Fibroblast of villous mesenchyme (primary cell): ENCODE data around the gene KRT36. TPM values are rescaled to one million over a fixed set of nuclear protein-coding genes. Genes with fewer than 3 reads are reported as not detected.

Source experiments
- DNase-seq: peaks from one replicate; pipeline ENCODE4 v3.0.0-alpha.2; 2010; ENCODE audit warnings: low read depth
- H3K4me3 ChIP-seq: 2 replicates; pipeline ENCODE4 v1.5.1; 2011; ENCODE audit warnings: low read depth, mild to moderate bottlenecking, low read length
- small RNA-seq: library from RNA; depleted of rRNA; stranded (forward); fragments of <200 nt; gene quantifications from one replicate; pipeline ENCODE3, GENCODE V24; 2012
- total RNA-seq: library from RNA; depleted of rRNA; stranded (reverse); fragments of >200 nt; gene quantifications from 2 replicates; pipeline ENCODE4 v1.2.3, GENCODE V29; 2012
- TF ChIP-seq, protein P1 (sequence below): IDR thresholded peaks from 2 replicates; pipeline ENCODE4 v1.5.1; 2012; ENCODE audit warnings: low read depth, mild to moderate bottlenecking, low read length; ENCODE audit not compliant: insufficient read depth

The KRT36 gene
- total RNA-seq, 1 donor, result under 0.01 TPM

DNA sequence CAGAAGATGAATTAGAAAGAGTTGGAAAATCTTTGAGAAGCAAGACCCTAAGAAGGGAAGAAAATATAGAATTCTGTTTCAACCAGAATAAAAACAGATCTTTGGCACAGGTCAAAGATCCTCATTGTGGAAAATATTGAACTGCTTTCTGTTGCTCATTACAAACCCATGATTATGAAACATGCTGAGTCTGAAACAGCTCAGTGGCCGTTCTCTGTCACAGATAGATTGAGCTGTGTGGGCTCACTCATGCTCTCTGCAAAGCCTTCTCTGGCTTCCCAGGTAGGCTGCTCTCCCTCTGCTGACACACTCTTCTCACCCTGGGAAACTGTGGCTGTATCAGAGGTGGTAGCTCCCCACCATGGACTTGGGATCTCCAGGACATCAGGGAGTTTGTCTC, 45.5 kb downstream of the KRT36 start:
- TF ChIP-seq, protein P1, sequence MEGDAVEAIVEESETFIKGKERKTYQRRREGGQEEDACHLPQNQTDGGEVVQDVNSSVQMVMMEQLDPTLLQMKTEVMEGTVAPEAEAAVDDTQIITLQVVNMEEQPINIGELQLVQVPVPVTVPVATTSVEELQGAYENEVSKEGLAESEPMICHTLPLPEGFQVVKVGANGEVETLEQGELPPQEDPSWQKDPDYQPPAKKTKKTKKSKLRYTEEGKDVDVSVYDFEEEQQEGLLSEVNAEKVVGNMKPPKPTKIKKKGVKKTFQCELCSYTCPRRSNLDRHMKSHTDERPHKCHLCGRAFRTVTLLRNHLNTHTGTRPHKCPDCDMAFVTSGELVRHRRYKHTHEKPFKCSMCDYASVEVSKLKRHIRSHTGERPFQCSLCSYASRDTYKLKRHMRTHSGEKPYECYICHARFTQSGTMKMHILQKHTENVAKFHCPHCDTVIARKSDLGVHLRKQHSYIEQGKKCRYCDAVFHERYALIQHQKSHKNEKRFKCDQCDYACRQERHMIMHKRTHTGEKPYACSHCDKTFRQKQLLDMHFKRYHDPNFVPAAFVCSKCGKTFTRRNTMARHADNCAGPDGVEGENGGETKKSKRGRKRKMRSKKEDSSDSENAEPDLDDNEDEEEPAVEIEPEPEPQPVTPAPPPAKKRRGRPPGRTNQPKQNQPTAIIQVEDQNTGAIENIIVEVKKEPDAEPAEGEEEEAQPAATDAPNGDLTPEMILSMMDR, result no peak

DNA sequence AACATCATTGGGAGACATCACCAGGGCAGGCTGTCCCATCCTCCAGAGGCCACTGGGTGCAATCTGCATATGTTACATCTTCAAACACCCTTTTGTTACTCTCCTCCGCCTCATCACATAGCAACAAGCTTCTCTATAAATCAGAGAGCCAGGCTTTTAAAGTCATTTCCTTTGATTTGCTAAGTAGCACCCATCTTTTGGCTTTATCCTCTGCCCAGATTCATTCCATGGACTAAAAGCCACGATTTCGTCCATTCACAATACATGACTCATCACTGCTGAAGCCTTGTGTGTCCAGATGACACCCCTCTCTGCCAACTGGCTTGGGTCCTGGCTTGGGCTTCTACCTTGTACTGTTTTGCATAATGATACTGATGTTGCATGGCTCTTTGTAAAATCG, 47.0 kb downstream of the KRT36 start:
- TF ChIP-seq, protein P1, result no peak
- H3K4me3 ChIP-seq, result no peak overlapping the region
- peak; percentile 61 for DNase-seq

More for the DNA sequence above, 45.5 kb downstream of the KRT36 start:
- DNase-seq, result no peak
- H3K4me3 ChIP-seq, result no peak overlapping the region

DNA sequence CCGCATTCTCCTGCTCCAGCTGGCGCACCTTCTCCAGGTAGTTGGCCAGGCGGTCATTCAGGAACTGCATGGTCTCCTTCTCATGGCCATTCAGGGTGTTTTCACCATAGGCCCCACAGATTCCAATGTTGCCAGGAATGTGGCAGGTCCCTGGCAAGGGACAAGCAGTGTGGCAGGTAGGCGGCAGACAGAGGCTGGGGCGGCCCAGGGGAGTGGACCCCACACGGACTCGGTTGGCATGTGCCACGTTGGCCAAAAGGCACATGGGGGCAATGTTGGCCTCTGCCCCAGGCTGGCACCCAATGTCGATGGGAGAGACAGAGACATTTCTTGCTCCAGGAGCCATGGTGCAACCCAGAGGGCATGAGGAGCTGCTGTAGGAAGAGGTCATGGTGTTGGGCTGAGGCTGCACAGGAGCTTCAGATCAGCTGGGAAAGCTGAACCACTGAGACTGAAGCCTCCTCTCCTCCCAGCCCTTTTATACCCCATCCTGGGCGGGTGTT, 49.1 kb downstream of the KRT36 start, which contains the start of gene KRT38:
KRT38 (minus strand) TSS at position 453 of the 503 bp plus-strand sequence; CDS start at position 391, 62 bp downstream.
- TF ChIP-seq, protein P1, result no peak
- DNase-seq, result no peak
- no peak within 1 kb of the TSS for H3K4me3 ChIP-seq

DNA sequence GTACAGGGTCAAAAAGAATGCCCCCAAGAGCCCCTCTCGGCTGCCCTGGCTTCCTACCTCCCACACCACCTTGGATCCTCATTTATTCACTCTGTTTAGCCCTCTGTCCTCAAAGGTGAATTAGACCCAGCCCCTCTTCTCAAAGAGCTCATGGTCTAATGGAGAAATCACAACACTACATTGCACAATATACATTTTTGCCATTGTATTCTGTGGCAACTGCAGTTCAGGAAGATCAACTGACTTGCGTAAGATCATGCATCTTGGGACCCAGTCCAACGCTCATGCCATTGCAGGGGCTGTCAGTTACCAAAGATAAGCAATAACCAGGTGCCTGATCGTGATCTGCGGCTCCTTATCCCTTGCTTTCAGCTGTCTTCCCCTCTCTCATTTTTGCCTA, 50.3 kb downstream of the KRT36 start:
- no peak overlapping the region for H3K4me3 ChIP-seq
- TF ChIP-seq, protein P1, result no peak
- DNase-seq, result peak; percentile 26

DNA sequence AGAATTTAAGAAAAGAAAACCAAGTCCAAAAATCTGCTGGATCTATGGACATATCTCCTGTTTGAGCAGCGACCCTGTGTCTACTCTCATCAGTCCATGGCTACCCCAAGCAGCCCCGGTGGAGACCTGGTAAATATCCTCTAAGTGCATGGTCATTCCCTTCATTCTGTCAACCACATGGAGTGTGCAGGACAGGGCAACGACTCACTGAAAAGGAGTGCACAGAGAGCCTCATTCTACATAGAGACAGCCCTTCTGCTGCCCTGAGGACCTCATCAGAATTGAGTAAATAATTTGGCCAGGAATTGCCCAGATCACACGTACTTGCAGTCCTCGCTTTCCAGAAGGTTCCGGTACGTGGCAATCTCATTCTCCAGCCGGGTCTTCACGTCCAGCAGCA, 51.9 kb downstream of the KRT36 start:
- DNase-seq, result no peak
- H3K4me3 ChIP-seq, result no peak overlapping the region
- TF ChIP-seq, protein P1, result no peak

DNA sequence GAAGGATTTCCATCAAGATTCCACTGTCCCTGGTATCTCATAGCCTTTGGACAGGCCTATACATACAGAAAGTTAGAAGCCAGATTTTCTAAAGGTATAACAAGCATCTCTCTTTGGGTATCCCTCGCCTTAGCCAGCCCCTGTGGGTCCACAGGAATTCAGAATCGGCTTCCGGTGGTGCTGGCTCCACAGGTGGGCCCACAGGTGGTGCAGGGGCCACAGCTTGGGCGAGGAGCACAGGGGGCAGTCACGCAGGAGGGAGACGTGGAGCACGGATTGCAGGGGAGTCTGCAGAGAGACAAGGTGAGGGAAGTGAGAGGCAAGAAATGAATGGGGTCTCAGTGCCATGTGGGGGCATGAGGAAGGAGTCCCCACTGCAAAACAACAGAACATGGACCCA, 52.5 kb downstream of the KRT36 start:
- H3K4me3 ChIP-seq, result no peak overlapping the region
- TF ChIP-seq, protein P1, result no peak
- no peak for DNase-seq

Small RNA genes lying within 50 kb of the gene (small RNA-seq; reads per million reads assigned to genes)
- 16.0 reads per million, percentile 92 among the genes with 10 or more reads in this experiment for gene RNU2-32P

Other genes with a start within 250 kb of the KRT36 start
- not detected in 2 replicates for gene KRTAP9-4, start 240.2 kb downstream of the KRT36 start, total RNA-seq
- gene KRTAP9-9, start 234.5 kb downstream of the KRT36 start, total RNA-seq, result not detected in 2 replicates
- not detected in 2 replicates for gene KRTAP9-6, start 224.5 kb downstream of the KRT36 start, total RNA-seq
- gene KRTAP9-7, start 214.2 kb downstream of the KRT36 start, total RNA-seq, result not detected in 2 replicates
- gene KRTAP29-1, start 187.1 kb downstream of the KRT36 start, total RNA-seq, result not detected in 2 replicates
- not detected in 2 replicates for gene KRTAP16-1, start 180.6 kb downstream of the KRT36 start, total RNA-seq
- not detected in 2 replicates for gene KRTAP17-1, start 174.2 kb downstream of the KRT36 start, total RNA-seq
- not detected in 2 replicates for gene KRT33A, start 139.1 kb downstream of the KRT36 start, total RNA-seq
- gene KRT33B, start 120.1 kb downstream of the KRT36 start, total RNA-seq, result under 0.01 and 0.32 TPM in 2 replicates
- 26.7 and 28.9 TPM in 2 replicates for gene KRT34, start 107.6 kb downstream of the KRT36 start, total RNA-seq
- gene KRT31, start 92.3 kb downstream of the KRT36 start, total RNA-seq, result not detected in 2 replicates
- gene KRT37, start 65.3 kb downstream of the KRT36 start, total RNA-seq, result not detected in 2 replicates
- gene KRT38, start 48.9 kb downstream of the KRT36 start, total RNA-seq, result under 0.01 TPM in 1 of 2 replicates, not detected in the other
- not detected in 2 replicates for gene KRT32, start 22.5 kb downstream of the KRT36 start, total RNA-seq
- gene KRT35, start 8.8 kb downstream of the KRT36 start, total RNA-seq, result not detected in 2 replicates
- not detected in 2 replicates for gene KRT13, start 15.7 kb upstream of the KRT36 start, total RNA-seq
- gene KRT15, start 29.0 kb upstream of the KRT36 start, total RNA-seq, result 0.43 and 1.3 TPM in 2 replicates
- gene KRT19, start 38.4 kb upstream of the KRT36 start, total RNA-seq, result 579 and 604 TPM in 2 replicates
- gene KRT9, start 82.1 kb upstream of the KRT36 start, total RNA-seq, result not detected in 2 replicates
- not detected in 2 replicates for gene KRT14, start 97.0 kb upstream of the KRT36 start, total RNA-seq
- gene KRT16, start 122.9 kb upstream of the KRT36 start, total RNA-seq, result not detected in 2 replicates
- 6.1 and 14.7 TPM in 2 replicates for gene KRT17, start 134.7 kb upstream of the KRT36 start, total RNA-seq
- 82.5 and 85.5 TPM in 2 replicates for gene EIF1, start 199.0 kb upstream of the KRT36 start, total RNA-seq
- not detected in 2 replicates for gene GAST, start 222.4 kb upstream of the KRT36 start, total RNA-seq
- gene HAP1, start 244.7 kb upstream of the KRT36 start, total RNA-seq, result under 0.01 TPM in 2 replicates